GM23338 (cell line): Measurements from ENCODE around the gene OTOP2. TPM values are rescaled to one million over a fixed set of nuclear protein-coding genes. Genes with fewer than 3 reads are reported as not detected.

Experiments used
- ATAC-seq: fragments of 200-7000 bp; cut with Tn5 transposase; 3 replicates; pipeline ENCODE4 v1.9.1; 2020
- DNase-seq: peaks from one replicate; pipeline ENCODE4 v3.0.0-alpha.2; 2015; ENCODE audit warnings: low spot score
- H2AFZ ChIP-seq: fragments of 200-600 bp; sonication (generic); 2 replicates; pipeline ENCODE4 v1.8.0; 2016; ENCODE audit warnings: antibody characterized with exemption, mild to moderate bottlenecking, moderate library complexity
- H3F3A ChIP-seq: fragments of 200-600 bp; sonication (generic); replicated peaks from 2 replicates; pipeline ENCODE4 v1.8.0; 2017; ENCODE audit warnings: antibody characterized with exemption, mixed run types, low read depth
- H3K27ac ChIP-seq: fragments of 200-600 bp; sonication (generic); 2 replicates; pipeline ENCODE4 v1.6.1; 2016; ENCODE audit warnings: low read depth
- H3K27me3 ChIP-seq: fragments of 200-600 bp; sonication (generic); 2 replicates; pipeline ENCODE4 v1.8.0; 2016; ENCODE audit warnings: mild to moderate bottlenecking, mixed run types, moderate library complexity; ENCODE audit not compliant: insufficient read depth
- H3K36me3 ChIP-seq: fragments of 200-600 bp; sonication (generic); 2 replicates; pipeline ENCODE4 v1.8.0; 2016; ENCODE audit warnings: mild to moderate bottlenecking; ENCODE audit not compliant: insufficient read depth
- H3K4me1 ChIP-seq: fragments of 200-600 bp; sonication (generic); 2 replicates; pipeline ENCODE4 v1.8.0; 2016; ENCODE audit warnings: mild to moderate bottlenecking, moderate library complexity; ENCODE audit not compliant: insufficient read depth
- H3K4me2 ChIP-seq: fragments of 200-600 bp; sonication (generic); 2 replicates; pipeline ENCODE4 v1.7.1; 2017; ENCODE audit warnings: mixed run types
- H3K4me3 ChIP-seq: fragments of 200-600 bp; sonication (generic); 2 replicates; pipeline ENCODE4 v1.6.1; 2016; ENCODE audit warnings: mixed run types
- H3K79me2 ChIP-seq: fragments of 200-600 bp; sonication (generic); replicated peaks from 2 replicates; pipeline ENCODE4 v1.8.0; 2017; ENCODE audit warnings: mild to moderate bottlenecking; ENCODE audit not compliant: insufficient read depth
- H3K9me2 ChIP-seq: fragments of 200-600 bp; sonication (generic); 2 replicates; pipeline ENCODE4 v1.8.0; 2017; ENCODE audit not compliant: insufficient read depth
- H4K20me1 ChIP-seq: fragments of 200-600 bp; sonication (generic); replicated peaks from 2 replicates; pipeline ENCODE4 v1.8.0; 2017; ENCODE audit warnings: mild to moderate bottlenecking; ENCODE audit not compliant: insufficient read depth
- H3K27ac Mint-ChIP-seq: 2 replicates; pipeline ENCODE4 v1.8.0; 2020; ENCODE audit warnings: inconsistent platforms, mild to moderate bottlenecking, moderate library complexity, mixed read lengths
- H3K27me3 Mint-ChIP-seq: 3 replicates; pipeline ENCODE4 v1.8.0; 2022; ENCODE audit warnings: low read depth, mild to moderate bottlenecking, moderate library complexity, mixed read lengths, inconsistent platforms; ENCODE audit not compliant: insufficient read depth, poor library complexity
- H3K36me3 Mint-ChIP-seq: 3 replicates; pipeline ENCODE4 v1.8.0; 2021; ENCODE audit warnings: low read depth, mild to moderate bottlenecking, inconsistent platforms, moderate library complexity, mixed read lengths
- H3K4me1 Mint-ChIP-seq: 3 replicates; pipeline ENCODE4 v1.8.0; 2020; ENCODE audit warnings: mild to moderate bottlenecking, inconsistent platforms, mixed read lengths
- H3K4me3 Mint-ChIP-seq: 3 replicates; pipeline ENCODE4 v1.8.0; 2021; ENCODE audit warnings: moderate library complexity, mild to moderate bottlenecking, inconsistent platforms, mixed read lengths
- H3K9me3 Mint-ChIP-seq: 3 replicates; pipeline ENCODE4 v1.8.0; 2020; ENCODE audit warnings: moderate library complexity, mild to moderate bottlenecking, inconsistent platforms, mixed read lengths
- CREB1 ChIP-seq: fragments of 250-450 bp; sonication (Bioruptor Pico); IDR thresholded peaks from 2 replicates; pipeline ENCODE4 v1.5.0; 2020; ENCODE audit warnings: low read depth, mild to moderate bottlenecking, moderate library complexity
- EZH2 ChIP-seq: fragments of 200-600 bp; sonication (generic); IDR thresholded peaks from one replicate; pipeline ENCODE4 v1.8.0; 2017; ENCODE audit warnings: antibody characterized with exemption, mild to moderate bottlenecking, low read depth; ENCODE audit not compliant: unreplicated experiment
- JUNB ChIP-seq: IDR thresholded peaks from one replicate; pipeline ENCODE4 v1.6.1; 2016; ENCODE audit warnings: antibody characterized with exemption; ENCODE audit not compliant: unreplicated experiment
- NANOG ChIP-seq: IDR thresholded peaks from 2 replicates; pipeline ENCODE4 v1.6.1; 2016; ENCODE audit warnings: antibody characterized with exemption, borderline replicate concordance
- ZNF114 ChIP-seq: fragments of 250-450 bp; sonication (Bioruptor Pico); IDR thresholded peaks from 2 replicates; pipeline ENCODE4 v1.5.0; 2020; ENCODE audit warnings: mild to moderate bottlenecking, moderate library complexity
- ZNF331 ChIP-seq: fragments of 250-450 bp; sonication (Bioruptor Pico); IDR thresholded peaks from 2 replicates; pipeline ENCODE4 v1.5.0; 2020; ENCODE audit warnings: low read depth, mild to moderate bottlenecking, moderate library complexity
- polyA plus RNA-seq: library from polyadenylated mRNA; unstranded; fragments of >200 nt; fragmentation: Nextera tagmentation; extraction: Ambion mirVana; gene quantifications from 2 replicates; pipeline ENCODE4 v1.2.1, GENCODE V29; 2016
- total RNA-seq: library from RNA; depleted of rRNA; stranded (reverse); fragments of >200 nt; shearing (Covaris generic); gene quantifications from 2 replicates; pipeline ENCODE4 v1.2.3, GENCODE V29; 2014
- TF ChIP-seq, protein P1 (sequence below): fragments of 250-450 bp; sonication (Bioruptor Pico); IDR thresholded peaks from 2 replicates; pipeline ENCODE4 v1.5.0; 2020; ENCODE audit warnings: mild to moderate bottlenecking, moderate library complexity
- TF ChIP-seq, protein P2 (sequence below): IDR thresholded peaks from 2 replicates; pipeline ENCODE4 v1.6.1; 2016; ENCODE audit warnings: antibody characterized with exemption

The OTOP2 gene
- total and polyA plus RNA-seq, 2 experiments from 2014 or later: not detected

- TF ChIP-seq, protein P1, sequence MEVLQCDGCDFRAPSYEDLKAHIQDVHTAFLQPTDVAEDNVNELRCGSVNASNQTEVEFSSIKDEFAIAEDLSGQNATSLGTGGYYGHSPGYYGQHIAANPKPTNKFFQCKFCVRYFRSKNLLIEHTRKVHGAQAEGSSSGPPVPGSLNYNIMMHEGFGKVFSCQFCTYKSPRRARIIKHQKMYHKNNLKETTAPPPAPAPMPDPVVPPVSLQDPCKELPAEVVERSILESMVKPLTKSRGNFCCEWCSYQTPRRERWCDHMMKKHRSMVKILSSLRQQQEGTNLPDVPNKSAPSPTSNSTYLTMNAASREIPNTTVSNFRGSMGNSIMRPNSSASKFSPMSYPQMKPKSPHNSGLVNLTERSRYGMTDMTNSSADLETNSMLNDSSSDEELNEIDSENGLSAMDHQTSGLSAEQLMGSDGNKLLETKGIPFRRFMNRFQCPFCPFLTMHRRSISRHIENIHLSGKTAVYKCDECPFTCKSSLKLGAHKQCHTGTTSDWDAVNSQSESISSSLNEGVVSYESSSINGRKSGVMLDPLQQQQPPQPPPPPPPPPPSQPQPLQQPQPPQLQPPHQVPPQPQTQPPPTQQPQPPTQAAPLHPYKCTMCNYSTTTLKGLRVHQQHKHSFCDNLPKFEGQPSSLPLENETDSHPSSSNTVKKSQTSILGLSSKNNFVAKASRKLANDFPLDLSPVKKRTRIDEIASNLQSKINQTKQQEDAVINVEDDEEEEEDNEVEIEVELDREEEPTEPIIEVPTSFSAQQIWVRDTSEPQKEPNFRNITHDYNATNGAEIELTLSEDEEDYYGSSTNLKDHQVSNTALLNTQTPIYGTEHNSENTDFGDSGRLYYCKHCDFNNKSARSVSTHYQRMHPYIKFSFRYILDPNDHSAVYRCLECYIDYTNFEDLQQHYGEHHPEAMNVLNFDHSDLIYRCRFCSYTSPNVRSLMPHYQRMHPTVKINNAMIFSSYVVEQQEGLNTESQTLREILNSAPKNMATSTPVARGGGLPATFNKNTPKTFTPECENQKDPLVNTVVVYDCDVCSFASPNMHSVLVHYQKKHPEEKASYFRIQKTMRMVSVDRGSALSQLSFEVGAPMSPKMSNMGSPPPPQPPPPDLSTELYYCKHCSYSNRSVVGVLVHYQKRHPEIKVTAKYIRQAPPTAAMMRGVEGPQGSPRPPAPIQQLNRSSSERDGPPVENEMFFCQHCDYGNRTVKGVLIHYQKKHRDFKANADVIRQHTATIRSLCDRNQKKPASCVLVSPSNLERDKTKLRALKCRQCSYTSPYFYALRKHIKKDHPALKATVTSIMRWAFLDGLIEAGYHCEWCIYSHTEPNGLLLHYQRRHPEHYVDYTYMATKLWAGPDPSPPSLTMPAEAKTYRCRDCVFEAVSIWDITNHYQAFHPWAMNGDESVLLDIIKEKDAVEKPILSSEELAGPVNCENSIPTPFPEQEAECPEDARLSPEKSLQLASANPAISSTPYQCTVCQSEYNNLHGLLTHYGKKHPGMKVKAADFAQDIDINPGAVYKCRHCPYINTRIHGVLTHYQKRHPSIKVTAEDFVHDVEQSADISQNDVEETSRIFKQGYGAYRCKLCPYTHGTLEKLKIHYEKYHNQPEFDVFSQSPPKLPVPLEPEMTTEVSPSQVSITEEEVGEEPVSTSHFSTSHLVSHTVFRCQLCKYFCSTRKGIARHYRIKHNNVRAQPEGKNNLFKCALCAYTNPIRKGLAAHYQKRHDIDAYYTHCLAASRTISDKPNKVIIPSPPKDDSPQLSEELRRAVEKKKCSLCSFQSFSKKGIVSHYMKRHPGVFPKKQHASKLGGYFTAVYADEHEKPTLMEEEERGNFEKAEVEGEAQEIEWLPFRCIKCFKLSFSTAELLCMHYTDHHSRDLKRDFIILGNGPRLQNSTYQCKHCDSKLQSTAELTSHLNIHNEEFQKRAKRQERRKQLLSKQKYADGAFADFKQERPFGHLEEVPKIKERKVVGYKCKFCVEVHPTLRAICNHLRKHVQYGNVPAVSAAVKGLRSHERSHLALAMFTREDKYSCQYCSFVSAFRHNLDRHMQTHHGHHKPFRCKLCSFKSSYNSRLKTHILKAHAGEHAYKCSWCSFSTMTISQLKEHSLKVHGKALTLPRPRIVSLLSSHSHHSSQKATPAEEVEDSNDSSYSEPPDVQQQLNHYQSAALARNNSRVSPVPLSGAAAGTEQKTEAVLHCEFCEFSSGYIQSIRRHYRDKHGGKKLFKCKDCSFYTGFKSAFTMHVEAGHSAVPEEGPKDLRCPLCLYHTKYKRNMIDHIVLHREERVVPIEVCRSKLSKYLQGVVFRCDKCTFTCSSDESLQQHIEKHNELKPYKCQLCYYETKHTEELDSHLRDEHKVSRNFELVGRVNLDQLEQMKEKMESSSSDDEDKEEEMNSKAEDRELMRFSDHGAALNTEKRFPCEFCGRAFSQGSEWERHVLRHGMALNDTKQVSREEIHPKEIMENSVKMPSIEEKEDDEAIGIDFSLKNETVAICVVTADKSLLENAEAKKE: no peak
These were observed 43.0 kb upstream of the OTOP2 start (continued) for GRCh38 chr17:74881073-74881472.

GRCh38 chr17:74882517-74883240 lies 41.4 kb upstream of the OTOP2 start:
- Histone ChIP-seq H3K4me1 (peaks cover 6% of the 10 kb centered on the region; the same call in 1 of the 2 replicates), H3K4me3 (no peak overlapping the region), H3K9me2 (no peaks in the 10 kb centered on the region), H3K27ac (no peak overlapping the region), H4K20me1 (no peaks in the 10 kb centered on the region), H3K4me2 (peak overlapping the region; percentile 64; the same call in 1 of the 2 replicates), H3K79me2 (no peaks in the 10 kb centered on the region), H3K36me3 (no peaks in the 10 kb centered on the region), H3F3A (no peaks in the 10 kb centered on the region), H2AFZ (peak overlapping the region; percentile 9; the same call in 1 of the 2 replicates), H3K27me3 (no peaks in the 10 kb centered on the region)
- H3K4me1 Mint-ChIP-seq: peaks cover 10% of the 10 kb centered on the region
- H3K27ac Mint-ChIP-seq: no peak overlapping the region
- H3K27me3 Mint-ChIP-seq: peaks cover 14% of the 10 kb centered on the region
- DNase-seq (no peak), ATAC-seq (no peak)
- no peak overlapping the region for H3K4me3 Mint-ChIP-seq
- no peaks in the 10 kb centered on the region for H3K9me3 Mint-ChIP-seq
- no peaks in the 10 kb centered on the region for H3K36me3 Mint-ChIP-seq
- TF ChIP-seq, protein P1: no peak
- TF ChIP-seq ZNF331 (CRISPR knock-in tag) (no peak), EZH2 (no peak), CREB1 (CRISPR knock-in tag) (no peak), ZNF114 (no peak), NANOG (no peak), JUNB (no peak)
- TF ChIP-seq, protein P2, sequence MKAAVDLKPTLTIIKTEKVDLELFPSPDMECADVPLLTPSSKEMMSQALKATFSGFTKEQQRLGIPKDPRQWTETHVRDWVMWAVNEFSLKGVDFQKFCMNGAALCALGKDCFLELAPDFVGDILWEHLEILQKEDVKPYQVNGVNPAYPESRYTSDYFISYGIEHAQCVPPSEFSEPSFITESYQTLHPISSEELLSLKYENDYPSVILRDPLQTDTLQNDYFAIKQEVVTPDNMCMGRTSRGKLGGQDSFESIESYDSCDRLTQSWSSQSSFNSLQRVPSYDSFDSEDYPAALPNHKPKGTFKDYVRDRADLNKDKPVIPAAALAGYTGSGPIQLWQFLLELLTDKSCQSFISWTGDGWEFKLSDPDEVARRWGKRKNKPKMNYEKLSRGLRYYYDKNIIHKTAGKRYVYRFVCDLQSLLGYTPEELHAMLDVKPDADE: no peak
